Brain microvascular endothelial cell (primary cell): ENCODE measurements around the gene RPS6KB1.
"Not testable (repeated sequence)": the region's sequence is repeated elsewhere in the genome, so short reads cannot be mapped to it uniquely, and the experiment has no call there.

ENCODE experiments used
- DNase-seq: peaks from one replicate; pipeline ENCODE4 v3.0.0-alpha.2; 2020
- H3K27ac ChIP-seq: fragments of 250-450 bp; sonication (Bioruptor Pico); 2 replicates; pipeline ENCODE4 v1.5.1; 2020; ENCODE audit warnings: mild to moderate bottlenecking, moderate library complexity
- H3K27me3 ChIP-seq: fragments of 250-450 bp; sonication (Bioruptor Pico); replicated peaks from 2 replicates; pipeline ENCODE4 v1.5.1; 2020; ENCODE audit warnings: mild to moderate bottlenecking
- H3K36me3 ChIP-seq: fragments of 250-450 bp; sonication (Bioruptor Pico); replicated peaks from 2 replicates; pipeline ENCODE4 v1.5.1; 2020; ENCODE audit warnings: mild to moderate bottlenecking
- H3K4me3 ChIP-seq: 2 replicates; pipeline ENCODE4 v1.5.1; 2011; ENCODE audit warnings: low read depth, mild to moderate bottlenecking, control low read depth, low read length, moderate library complexity
- in situ Hi-C: cut with HindIII; loops from 2 replicates; pipeline ENCODE4 v1.10.0; 2017; ENCODE audit warnings: low sequenced_read_pairs, low pct_ligation_motif_present
- TF ChIP-seq, protein P1 (sequence below): IDR thresholded peaks from 2 replicates; pipeline ENCODE4 v1.5.1; 2011; ENCODE audit warnings: low read depth, mild to moderate bottlenecking, moderate library complexity, low read length, control low read depth, inconsistent platforms; ENCODE audit errors: missing control alignments

RPS6KB1 gene

DNA sequence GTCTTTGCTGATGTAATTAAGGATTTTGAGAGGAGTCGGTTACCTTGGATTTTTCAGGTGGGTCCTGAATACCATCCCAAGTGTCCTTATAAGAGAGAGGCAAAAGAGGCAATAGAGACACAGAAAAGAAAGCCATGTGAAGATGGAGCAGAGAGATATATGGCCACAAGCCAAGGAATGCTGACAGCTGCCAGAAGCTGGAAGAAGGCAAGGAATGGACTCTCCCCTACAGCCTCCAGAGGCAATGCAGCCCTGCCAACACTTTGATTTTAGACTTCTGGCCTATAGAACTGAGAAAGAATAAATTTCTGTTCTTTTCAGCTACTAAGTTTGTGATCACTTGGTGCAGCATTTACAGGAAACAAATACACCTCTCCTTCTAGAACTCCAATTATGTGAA is 79.9 kb downstream of the RPS6KB1 start:
- Histone ChIP-seq H3K36me3 (no peaks in the 10 kb centered on the region), H3K4me3 (no peak overlapping the region), H3K27ac (no peak overlapping the region), H3K27me3 (no peaks in the 10 kb centered on the region)
- peak; percentile 12 for DNase-seq
- in situ Hi-C loops, result no loop called here
- TF ChIP-seq, protein P1, sequence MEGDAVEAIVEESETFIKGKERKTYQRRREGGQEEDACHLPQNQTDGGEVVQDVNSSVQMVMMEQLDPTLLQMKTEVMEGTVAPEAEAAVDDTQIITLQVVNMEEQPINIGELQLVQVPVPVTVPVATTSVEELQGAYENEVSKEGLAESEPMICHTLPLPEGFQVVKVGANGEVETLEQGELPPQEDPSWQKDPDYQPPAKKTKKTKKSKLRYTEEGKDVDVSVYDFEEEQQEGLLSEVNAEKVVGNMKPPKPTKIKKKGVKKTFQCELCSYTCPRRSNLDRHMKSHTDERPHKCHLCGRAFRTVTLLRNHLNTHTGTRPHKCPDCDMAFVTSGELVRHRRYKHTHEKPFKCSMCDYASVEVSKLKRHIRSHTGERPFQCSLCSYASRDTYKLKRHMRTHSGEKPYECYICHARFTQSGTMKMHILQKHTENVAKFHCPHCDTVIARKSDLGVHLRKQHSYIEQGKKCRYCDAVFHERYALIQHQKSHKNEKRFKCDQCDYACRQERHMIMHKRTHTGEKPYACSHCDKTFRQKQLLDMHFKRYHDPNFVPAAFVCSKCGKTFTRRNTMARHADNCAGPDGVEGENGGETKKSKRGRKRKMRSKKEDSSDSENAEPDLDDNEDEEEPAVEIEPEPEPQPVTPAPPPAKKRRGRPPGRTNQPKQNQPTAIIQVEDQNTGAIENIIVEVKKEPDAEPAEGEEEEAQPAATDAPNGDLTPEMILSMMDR, result no peak

DNA sequence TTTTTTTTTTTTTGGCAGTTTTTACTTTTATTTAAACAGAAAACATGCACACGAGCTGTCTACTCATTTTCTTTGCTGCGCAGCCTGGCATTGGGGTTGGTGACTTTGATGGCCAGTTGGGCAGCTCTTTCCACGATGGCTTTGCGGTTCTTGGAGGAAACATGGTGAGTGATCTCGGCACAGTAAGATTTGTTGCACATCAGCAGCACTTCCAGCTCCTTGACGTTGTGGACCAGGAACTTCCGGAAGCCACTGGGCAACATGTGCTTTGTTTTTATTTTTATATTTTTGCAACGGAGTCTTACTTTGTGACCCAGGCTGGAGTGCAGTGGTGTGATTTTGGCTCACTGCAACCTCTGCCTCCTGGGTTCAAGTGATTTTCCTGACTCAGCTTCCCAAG is 80.6 kb downstream of the RPS6KB1 start:
- H3K27ac ChIP-seq, H3K36me3 ChIP-seq, H3K4me3 ChIP-seq, in situ Hi-C loops, H3K27me3 ChIP-seq, DNase-seq: not testable (repeated sequence)

DNA sequence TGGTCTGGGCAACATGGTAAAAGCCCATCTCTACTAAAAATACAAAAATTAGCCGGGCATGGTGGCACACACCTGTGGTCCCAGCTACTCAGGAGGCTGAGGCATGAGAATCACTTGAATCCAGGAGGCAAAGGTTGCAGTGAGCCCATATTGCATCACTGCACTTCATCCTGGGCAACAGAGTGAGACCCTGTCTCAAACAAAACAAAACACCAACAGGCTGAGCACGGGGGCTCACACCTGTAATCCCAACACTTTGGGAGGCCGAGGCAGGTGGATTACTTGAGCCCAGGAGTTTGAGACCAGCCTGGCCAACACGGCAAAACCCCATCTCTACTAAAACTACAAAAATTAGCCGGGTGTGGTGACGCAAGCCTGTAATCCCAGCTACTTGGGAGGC is 82.2 kb downstream of the RPS6KB1 start:
- H3K4me3 ChIP-seq, H3K36me3 ChIP-seq, DNase-seq, in situ Hi-C loops, H3K27ac ChIP-seq, H3K27me3 ChIP-seq: not testable (repeated sequence)

DNA sequence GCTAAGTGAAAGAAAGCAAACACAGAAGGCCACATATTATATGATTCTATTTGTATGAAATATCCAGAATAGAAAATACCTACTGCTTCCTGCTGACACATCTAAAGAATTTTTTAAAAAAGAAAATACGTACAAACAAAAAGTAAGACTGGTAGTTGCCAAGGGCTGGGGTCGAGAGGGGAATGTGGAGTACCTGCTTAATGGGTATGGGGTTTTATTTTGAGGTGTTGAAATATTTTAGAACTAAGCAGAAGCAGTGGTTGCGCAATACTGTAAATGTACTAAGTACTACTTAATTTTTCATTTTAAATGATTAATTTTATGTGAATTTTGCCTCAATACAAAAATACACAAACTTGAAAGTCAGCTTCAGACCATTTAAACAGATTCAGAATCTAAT is 103.7 kb downstream of the RPS6KB1 start:
- H3K27ac ChIP-seq, DNase-seq, H3K36me3 ChIP-seq, H3K4me3 ChIP-seq, H3K27me3 ChIP-seq, in situ Hi-C loops: not testable (repeated sequence)
